GM23248 (cell line): ENCODE results near the gene RPS27L. TPM values are rescaled to one million over a fixed set of nuclear protein-coding genes. Genes with fewer than 3 reads are reported as not detected.

Experiments
- DNase-seq: peaks from one replicate; pipeline ENCODE4 v3.0.0-alpha.2; 2015
- H2AFZ ChIP-seq: fragments of 200-600 bp; sonication (generic); 2 replicates; pipeline ENCODE4 v1.6.1; 2016; ENCODE audit warnings: antibody characterized with exemption
- H3F3A ChIP-seq: fragments of 200-600 bp; sonication (generic); 2 replicates; pipeline ENCODE4 v1.6.1; 2016; ENCODE audit warnings: mild to moderate bottlenecking, antibody characterized with exemption, mixed run types; ENCODE audit not compliant: insufficient read depth
- H3K27ac ChIP-seq: fragments of 200-600 bp; sonication (generic); 2 replicates; pipeline ENCODE4 v1.5.1; 2016; ENCODE audit warnings: mild to moderate bottlenecking
- H3K27me3 ChIP-seq: fragments of 200-600 bp; sonication (generic); replicated peaks from 2 replicates; pipeline ENCODE4 v1.6.1; 2016; ENCODE audit warnings: mild to moderate bottlenecking; ENCODE audit not compliant: insufficient read depth
- H3K36me3 ChIP-seq: fragments of 200-600 bp; sonication (generic); 2 replicates; pipeline ENCODE4 v1.6.1; 2016; ENCODE audit warnings: low read depth, mild to moderate bottlenecking
- H3K4me1 ChIP-seq: fragments of 200-600 bp; sonication (generic); 2 replicates; pipeline ENCODE4 v1.6.1; 2016; ENCODE audit warnings: mild to moderate bottlenecking; ENCODE audit not compliant: insufficient read depth
- H3K4me2 ChIP-seq: fragments of 200-600 bp; sonication (generic); one replicate; pipeline ENCODE4 v1.6.1; 2016; ENCODE audit warnings: mild to moderate bottlenecking; ENCODE audit not compliant: unreplicated experiment
- H3K4me3 ChIP-seq: fragments of 200-600 bp; sonication (generic); 2 replicates; pipeline ENCODE4 v1.5.1; 2016; ENCODE audit warnings: mild to moderate bottlenecking
- H3K79me2 ChIP-seq: fragments of 200-600 bp; sonication (generic); 2 replicates; pipeline ENCODE4 v1.6.1; 2016; ENCODE audit warnings: mild to moderate bottlenecking; ENCODE audit not compliant: insufficient read depth
- H3K9ac ChIP-seq: fragments of 200-600 bp; sonication (generic); 2 replicates; pipeline ENCODE4 v1.6.1; 2016; ENCODE audit warnings: mild to moderate bottlenecking
- H3K9me2 ChIP-seq: fragments of 200-600 bp; sonication (generic); 2 replicates; pipeline ENCODE4 v1.6.1; 2016; ENCODE audit warnings: mixed run types, mild to moderate bottlenecking, moderate library complexity; ENCODE audit not compliant: insufficient read depth
- H3K9me3 ChIP-seq: fragments of 200-600 bp; sonication (generic); one replicate; pipeline ENCODE4 v1.6.1; 2017; ENCODE audit warnings: low read depth
- H4K20me1 ChIP-seq: fragments of 200-600 bp; sonication (generic); 2 replicates; pipeline ENCODE4 v1.6.0; 2016; ENCODE audit not compliant: insufficient read depth
- EZH2 ChIP-seq: fragments of 200-600 bp; sonication (generic); IDR thresholded peaks from 2 replicates; pipeline ENCODE4 v1.6.1; 2018; ENCODE audit warnings: antibody characterized with exemption, mild to moderate bottlenecking; ENCODE audit not compliant: insufficient read depth, poor library complexity, severe bottlenecking
- EZH2phosphoT487 ChIP-seq: fragments of 200-600 bp; sonication (generic); IDR thresholded peaks from 2 replicates; pipeline ENCODE4 v1.6.1; 2018; ENCODE audit warnings: antibody characterized with exemption, moderate library complexity, mild to moderate bottlenecking, low read depth; ENCODE audit not compliant: insufficient read depth
- WGBS, 2 experiments: methylation state at CpG; one replicate each; pipeline ENCODE4 v1.1.6; 2015 to 2017; ENCODE audit warnings: low lambda C conversion rate in 2 of 2, low coverage in 1 of 2; ENCODE audit errors: missing lambda C conversion rate in 2 of 2; 5-methylcytosine and 5-hydroxymethylcytosine counted together
- in situ Hi-C: fragments of 300-500 bp; cut with MboI; formaldehyde crosslinking; loops from 2 replicates; pipeline ENCODE4 v1.15.0; 2020
- polyA plus RNA-seq: library from polyadenylated mRNA; unstranded; fragments of >200 nt; fragmentation: Nextera tagmentation; extraction: Ambion mirVana; gene quantifications from 2 replicates; pipeline ENCODE4 v1.2.1, GENCODE V29; 2016
- total RNA-seq: library from RNA; depleted of rRNA; stranded (reverse); fragments of >200 nt; shearing (Covaris generic); gene quantifications from 2 replicates; pipeline ENCODE4 v1.2.3, GENCODE V29; 2014

The RPS27L gene
- total and polyA plus RNA-seq, 2 experiments from 2014 or later, result 151 to 1,181 TPM

GRCh38 chr15:63185206-63185605, 27.9 kb upstream of the RPS27L start:
- in situ Hi-C loops, result no loop called here
- TF ChIP-seq EZH2phosphoT487, result no peak
- TF ChIP-seq EZH2, result no peak
- WGBS, 2 experiments, result 64 to 73% methylated on average over 2 of the region's 2 CpGs
- Histone ChIP-seq H2AFZ (no peak overlapping the region), H3K36me3 (no peaks in the 10 kb centered on the region), H3K27ac (no peak overlapping the region), H3K4me1 (peaks cover 22% of the 10 kb centered on the region), H3K27me3 (no peaks in the 10 kb centered on the region), H3F3A (peaks cover 27% of the 10 kb centered on the region), H3K9ac (no peak overlapping the region), H3K9me2 (no peaks in the 10 kb centered on the region), H3K4me3 (no peak overlapping the region), H3K79me2 (peaks cover 8% of the 10 kb centered on the region), H3K9me3 (no peaks in the 10 kb centered on the region), H4K20me1 (no peaks in the 10 kb centered on the region), H3K4me2 (no peak overlapping the region)
- DNase-seq, result no peak

GRCh38 chr15:63181648-63182047, 24.4 kb upstream of the RPS27L start:
- H3K4me3 ChIP-seq, result no peak overlapping the region
- TF ChIP-seq EZH2phosphoT487 (no peak), EZH2 (no peak)
- no peaks in the 10 kb centered on the region for H3K9me2 ChIP-seq
- H2AFZ ChIP-seq, result no peak overlapping the region
- peaks cover 28% of the 10 kb centered on the region for H3F3A ChIP-seq
- no peaks in the 10 kb centered on the region for H4K20me1 ChIP-seq
- 92 to 95% methylated on average over 2 of the region's 2 CpGs for WGBS, 2 experiments
- H3K9me3 ChIP-seq, result no peaks in the 10 kb centered on the region
- peak; percentile 38 for DNase-seq
- H3K27me3 ChIP-seq, result no peaks in the 10 kb centered on the region
- H3K9ac ChIP-seq, result no peak overlapping the region
- no peaks in the 10 kb centered on the region for H3K36me3 ChIP-seq
- H3K4me1 ChIP-seq, result peaks cover 25% of the 10 kb centered on the region
- H3K4me2 ChIP-seq, result no peak overlapping the region
- in situ Hi-C loops, result no loop called here
- no peaks in the 10 kb centered on the region for H3K79me2 ChIP-seq
- H3K27ac ChIP-seq, result no peak overlapping the region

- H3K79me2 ChIP-seq, result no peaks in the 10 kb centered on the region
- in situ Hi-C loops, result no loop called here
- DNase-seq, result no peak
- H3K27me3 ChIP-seq, result no peaks in the 10 kb centered on the region
- no peak overlapping the region for H3K9ac ChIP-seq
- no peak overlapping the region for H3K4me3 ChIP-seq
- H2AFZ ChIP-seq, result no peak overlapping the region
- no peaks in the 10 kb centered on the region for H3K9me3 ChIP-seq
- no peaks in the 10 kb centered on the region for H3K9me2 ChIP-seq
- TF ChIP-seq EZH2phosphoT487 (no peak), EZH2 (no peak)
- H3F3A ChIP-seq, result peaks cover 28% of the 10 kb centered on the region
- peaks cover 22% of the 10 kb centered on the region for H3K4me1 ChIP-seq
- H4K20me1 ChIP-seq, result no peaks in the 10 kb centered on the region
- no peak overlapping the region for H3K27ac ChIP-seq
- WGBS, 2 experiments, result 77 to 79% methylated on average over 2 of the region's 2 CpGs
- H3K4me2 ChIP-seq, result no peak overlapping the region
- no peaks in the 10 kb centered on the region for H3K36me3 ChIP-seq
Measured at GRCh38 chr15:63180746-63181145, 23.5 kb upstream of the RPS27L start.

DNA sequence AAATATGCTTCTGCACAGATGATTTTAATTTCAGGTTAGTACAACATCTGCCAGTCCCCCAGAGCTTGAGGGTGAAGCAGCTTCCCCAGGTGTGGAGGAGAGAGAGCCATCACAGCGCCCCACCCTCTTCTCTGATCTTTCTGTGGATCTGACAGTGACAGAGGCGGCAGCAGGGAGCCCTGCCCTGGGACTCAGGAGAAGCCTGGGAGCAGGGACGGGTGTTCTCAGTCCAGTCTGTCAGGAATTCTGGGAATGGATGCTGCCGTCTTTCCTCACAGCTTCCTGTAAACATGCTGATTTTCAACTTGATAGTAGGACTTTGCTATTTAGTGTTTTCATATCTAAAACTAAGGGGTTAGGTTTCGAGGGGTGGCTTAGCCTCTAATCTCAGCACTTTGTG, 20.8 kb upstream of the RPS27L start:
- H3K36me3 ChIP-seq, result no peaks in the 10 kb centered on the region
- no peak overlapping the region for H2AFZ ChIP-seq
- H3K9me2 ChIP-seq, result no peaks in the 10 kb centered on the region
- H3K9ac ChIP-seq, result no peak overlapping the region
- in situ Hi-C loops, result no loop called here
- no peak for DNase-seq
- 64 to 65% methylated on average over 5 of the region's 5 CpGs for WGBS, 2 experiments
- no peaks in the 10 kb centered on the region for H3K27me3 ChIP-seq
- H3K79me2 ChIP-seq, result no peaks in the 10 kb centered on the region
- no peak overlapping the region for H3K4me3 ChIP-seq
- no peak for TF ChIP-seq EZH2
- TF ChIP-seq EZH2phosphoT487, result no peak
- H4K20me1 ChIP-seq, result no peaks in the 10 kb centered on the region
- H3K4me1 ChIP-seq, result peaks cover 16% of the 10 kb centered on the region; the same call in 1 of the 2 replicates
- H3K27ac ChIP-seq, result no peak overlapping the region
- H3K9me3 ChIP-seq, result no peaks in the 10 kb centered on the region
- no peak overlapping the region for H3K4me2 ChIP-seq
- H3F3A ChIP-seq, result peaks cover 22% of the 10 kb centered on the region

- Histone ChIP-seq H3K4me3 (no peak overlapping the region), H3K36me3 (no peaks in the 10 kb centered on the region), H3K9me2 (no peaks in the 10 kb centered on the region), H3K9ac (no peak overlapping the region), H3K9me3 (no peaks in the 10 kb centered on the region), H4K20me1 (no peaks in the 10 kb centered on the region), H3K27ac (no peak overlapping the region), H2AFZ (no peak overlapping the region), H3K79me2 (no peaks in the 10 kb centered on the region), H3K4me1 (peaks cover 16% of the 10 kb centered on the region; the same call in 1 of the 2 replicates), H3K4me2 (no peak overlapping the region), H3F3A (peaks cover 22% of the 10 kb centered on the region), H3K27me3 (no peaks in the 10 kb centered on the region)
- in situ Hi-C loops, result no loop called here
- WGBS, 2 experiments, result 50 to 51% methylated on average over 3 of the region's 3 CpGs
- TF ChIP-seq EZH2phosphoT487 (no peak), EZH2 (no peak)
- peak; percentile 68 for DNase-seq
Measured at GRCh38 chr15:63176302-63176701, 19.0 kb upstream of the RPS27L start.
